C4-2B (cell line): Measurements from ENCODE around the gene PARVG.

Source experiments
- H3K27ac ChIP-seq: fragments of 450-650 bp; 2 replicates; pipeline ENCODE4 v1.5.1; 2017
- CTCF ChIP-seq: fragments of 450-650 bp; conservative IDR thresholded peaks from 2 replicates; pipeline ENCODE4 v1.5.1; 2017; ENCODE audit warnings: mild to moderate bottlenecking
- ZFX ChIP-seq: fragments of 450-650 bp; IDR thresholded peaks from 2 replicates; pipeline ENCODE4 v1.6.1; 2017

The PARVG gene

DNA sequence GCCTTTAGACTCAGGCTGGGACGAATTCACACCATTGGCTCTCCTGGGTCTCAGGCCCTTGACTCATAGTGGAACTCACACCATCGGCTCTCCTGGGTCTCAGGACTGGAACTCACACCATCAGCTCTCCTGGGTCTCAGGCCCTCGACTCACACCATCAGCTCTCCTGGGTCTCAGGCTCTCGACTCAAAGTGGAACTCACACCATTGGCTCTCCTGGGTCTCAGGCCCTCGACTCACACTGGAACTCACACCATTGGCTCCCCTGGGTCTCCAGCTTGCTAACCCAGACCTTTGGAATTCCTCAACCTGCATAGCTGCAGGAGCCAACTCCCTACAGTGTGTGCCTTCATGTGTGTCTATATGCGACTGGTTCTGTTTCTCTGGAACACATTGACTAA, 75.4 kb downstream of the PARVG start:
- H3K27ac ChIP-seq = no peak overlapping the region
- TF ChIP-seq CTCF (no peak), ZFX (no peak)

GRCh38 chr22:44256556-44257485, 76.1 kb downstream of the PARVG start:
- TF ChIP-seq ZFX = no peak
- no peak for TF ChIP-seq CTCF
- H3K27ac ChIP-seq = no peak overlapping the region
